ENCODE results near the gene TGFB1. TPM values are rescaled to one million over a fixed set of nuclear protein-coding genes. Genes with fewer than 3 reads are reported as not detected.

The TGFB1 gene
- total and polyA plus RNA-seq, 2 of the 13 experiments (the other 11 are each of a cell fraction or from before 2014, with no cell fraction given), result 4.1 to 5.4 TPM

- TF ChIP-seq HMGA1 (CRISPR knock-in tag; conservative IDR thresholded peaks at IDR 0.05) (no peak), ZNF333 (CRISPR knock-in tag; IDR thresholded peaks at IDR 0.05; ENCODE audit: borderline replicate concordance) (no peak), TFDP1 (CRISPR knock-in tag; IDR thresholded peaks at IDR 0.05; ENCODE audit: borderline replicate concordance) (peak; percentile 95), ZNF792 (CRISPR knock-in tag; IDR thresholded peaks at IDR 0.05) (no peak), ELF4 (CRISPR knock-in tag; IDR thresholded peaks at IDR 0.05; ENCODE audit: borderline replicate concordance) (peak; percentile 23; the same call in 1 of the 2 replicates), ZNF773 (CRISPR knock-in tag; IDR thresholded peaks at IDR 0.05; ENCODE audit: borderline replicate concordance) (0 out of 2 replicates have a peak, but pooled peaks have one; percentile 38), IRF1 (CRISPR knock-in tag; IDR thresholded peaks at IDR 0.05; ENCODE audit: low read depth) (no peak), MYNN (CRISPR knock-in tag; IDR thresholded peaks at IDR 0.05; ENCODE audit: low read depth) (no peak), ZBTB33 (CRISPR knock-in tag; IDR thresholded peaks at IDR 0.05) (no peak), MAFF (IDR thresholded peaks at IDR 0.05; ENCODE audit: low read depth, low read length) (no peak), HNF4A (CRISPR knock-in tag; IDR thresholded peaks at IDR 0.05) (peak; percentile 13; the same call in 1 of the 2 replicates), ZNF549 (CRISPR knock-in tag; IDR thresholded peaks at IDR 0.05) (no peak), CTCF (CRISPR knock-in tag; IDR thresholded peaks at IDR 0.05) (no peak), HNRNPK (IDR thresholded peaks at IDR 0.05; ENCODE audit: low read depth, low read length, poor library complexity, severe bottlenecking) (no peak), THAP11 (CRISPR knock-in tag; IDR thresholded peaks at IDR 0.05) (peak; percentile 91), GPBP1L1 (CRISPR knock-in tag; IDR thresholded peaks at IDR 0.05) (no peak), ZNF503 (CRISPR knock-in tag; IDR thresholded peaks at IDR 0.05) (no peak), NRL (CRISPR knock-in tag; IDR thresholded peaks at IDR 0.05; ENCODE audit: borderline replicate concordance) (peak; percentile 33)
These were observed 43.6 kb upstream of the TGFB1 start, which contains the start of the genes BCKDHA and EXOSC5 (continued) for GRCh38 chr19:41397086-41398049.

All from HepG2 (cell line).